ENCODE measurements around the gene KATNB1. TPM values are rescaled to one million over a fixed set of nuclear protein-coding genes. Genes with fewer than 3 reads are reported as not detected.

Gene KATNB1
- total RNA-seq, 2 experiments from 2014 or later = 37.4 to 43.5 TPM

DNA sequence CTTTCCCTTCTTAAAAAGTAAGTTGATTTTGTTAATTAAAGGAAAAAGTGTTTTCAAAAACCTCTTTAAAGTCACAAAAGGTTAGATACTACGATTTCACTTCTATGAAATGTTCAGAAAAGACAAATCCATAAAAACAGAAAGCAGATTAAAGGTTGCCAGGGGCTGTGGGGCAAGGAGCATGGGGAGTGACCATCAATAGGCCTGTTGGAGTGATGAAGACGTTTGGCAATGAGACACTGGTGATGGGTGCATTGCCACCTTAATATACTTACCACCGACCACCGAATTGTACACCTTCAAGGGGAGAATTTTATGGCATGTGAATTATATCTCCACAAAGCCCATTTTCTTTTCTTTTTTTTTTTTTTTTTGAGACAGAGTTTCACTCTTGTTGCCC, 47.5 kb downstream of the KATNB1 start:
- no TSS peak for BruUV-seq (replicated peaks)
- H3K9me3 ChIP-seq (ENCODE audit: low read length) = no peaks in the 10 kb centered on the region
- no peak overlapping the region for H3K4me3 ChIP-seq (ENCODE audit: low read depth, low read length, poor library complexity, severe bottlenecking)
- H3K79me2 ChIP-seq (ENCODE audit: insufficient read depth, low read depth, low read length) = no peaks in the 10 kb centered on the region
- no peaks in the 10 kb centered on the region for H4K20me1 ChIP-seq (ENCODE audit: insufficient read depth, low read length)
- POLR2A ChIA-PET = no interaction called here
- no peak for DNase-seq (ENCODE audit: low spot score)
- no peak overlapping the region for H2AFZ ChIP-seq (ENCODE audit: low read length)
- intact Hi-C loops (cut with micrococcal nuclease; ENCODE audit: unreplicated experiment) = no loop called here
- no peak overlapping the region for H3K4me2 ChIP-seq (ENCODE audit: low read length)
- H3K4me1 ChIP-seq (ENCODE audit: insufficient read depth, low read length, poor library complexity, severe bottlenecking) = no peaks in the 10 kb centered on the region
- CTCF ChIA-PET (ENCODE audit: unreplicated experiment) = no interaction called here
- TF ChIP-seq, protein P1, sequence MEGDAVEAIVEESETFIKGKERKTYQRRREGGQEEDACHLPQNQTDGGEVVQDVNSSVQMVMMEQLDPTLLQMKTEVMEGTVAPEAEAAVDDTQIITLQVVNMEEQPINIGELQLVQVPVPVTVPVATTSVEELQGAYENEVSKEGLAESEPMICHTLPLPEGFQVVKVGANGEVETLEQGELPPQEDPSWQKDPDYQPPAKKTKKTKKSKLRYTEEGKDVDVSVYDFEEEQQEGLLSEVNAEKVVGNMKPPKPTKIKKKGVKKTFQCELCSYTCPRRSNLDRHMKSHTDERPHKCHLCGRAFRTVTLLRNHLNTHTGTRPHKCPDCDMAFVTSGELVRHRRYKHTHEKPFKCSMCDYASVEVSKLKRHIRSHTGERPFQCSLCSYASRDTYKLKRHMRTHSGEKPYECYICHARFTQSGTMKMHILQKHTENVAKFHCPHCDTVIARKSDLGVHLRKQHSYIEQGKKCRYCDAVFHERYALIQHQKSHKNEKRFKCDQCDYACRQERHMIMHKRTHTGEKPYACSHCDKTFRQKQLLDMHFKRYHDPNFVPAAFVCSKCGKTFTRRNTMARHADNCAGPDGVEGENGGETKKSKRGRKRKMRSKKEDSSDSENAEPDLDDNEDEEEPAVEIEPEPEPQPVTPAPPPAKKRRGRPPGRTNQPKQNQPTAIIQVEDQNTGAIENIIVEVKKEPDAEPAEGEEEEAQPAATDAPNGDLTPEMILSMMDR (conservative IDR thresholded peaks at IDR 0.05; ENCODE audit: low read length) = no peak
- TF ChIP-seq EZH2phosphoT487 (IDR thresholded peaks at IDR 0.05; ENCODE audit: borderline replicate concordance, low read depth, low read length) = no peak
- H3K27ac ChIP-seq (ENCODE audit: low read depth, low read length, poor library complexity, severe bottlenecking) = no peak overlapping the region
- no peaks in the 10 kb centered on the region for H3K9me2 ChIP-seq (ENCODE audit: insufficient read depth, low read length)
- no peaks in the 10 kb centered on the region for H3K36me3 ChIP-seq (ENCODE audit: insufficient read depth, low read length)

DNA sequence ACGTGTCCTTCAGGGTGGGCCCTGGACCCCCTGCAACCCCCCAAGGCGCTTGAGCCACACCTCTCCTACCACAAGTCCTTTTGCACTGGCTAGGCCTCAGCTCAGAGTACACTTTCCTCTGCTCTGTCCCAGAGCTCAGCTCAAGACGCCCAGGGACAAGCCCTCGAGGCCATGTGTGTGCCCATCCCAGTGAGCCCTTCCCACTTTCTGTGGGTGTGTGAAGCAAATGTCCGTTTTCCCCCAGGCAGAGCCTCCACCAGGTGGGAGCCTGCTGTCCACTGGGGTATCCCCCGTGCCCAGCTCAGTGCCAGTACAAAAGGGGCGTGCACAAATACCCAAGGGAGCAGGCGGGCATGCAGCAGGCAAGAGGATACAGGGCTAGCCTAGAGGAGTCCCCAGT, 48.3 kb downstream of the KATNB1 start:
- CTCF ChIA-PET (ENCODE audit: unreplicated experiment) = no interaction called here
- intact Hi-C loops (cut with micrococcal nuclease; ENCODE audit: unreplicated experiment) = no loop called here

GRCh38 chr16:57784334-57784733, 48.8 kb downstream of the KATNB1 start:
- no TSS peak for BruUV-seq (replicated peaks)
- no peak for DNase-seq (ENCODE audit: low spot score)
- Histone ChIP-seq H2AFZ (ENCODE audit: low read length) (no peak overlapping the region), H3K9me2 (ENCODE audit: insufficient read depth, low read length) (no peaks in the 10 kb centered on the region), H3K27ac (ENCODE audit: low read depth, low read length, poor library complexity, severe bottlenecking) (no peak overlapping the region), H3K4me2 (ENCODE audit: low read length) (no peak overlapping the region), H3K4me1 (ENCODE audit: insufficient read depth, low read length, poor library complexity, severe bottlenecking) (no peaks in the 10 kb centered on the region), H3K9me3 (ENCODE audit: low read length) (no peaks in the 10 kb centered on the region), H3K4me3 (ENCODE audit: low read depth, low read length, poor library complexity, severe bottlenecking) (no peak overlapping the region), H4K20me1 (ENCODE audit: insufficient read depth, low read length) (no peaks in the 10 kb centered on the region), H3K79me2 (ENCODE audit: insufficient read depth, low read depth, low read length) (no peaks in the 10 kb centered on the region), H3K36me3 (ENCODE audit: insufficient read depth, low read length) (no peaks in the 10 kb centered on the region)
- ChIA-PET CTCF (ENCODE audit: unreplicated experiment) (no interaction called here), POLR2A (no interaction called here)
- no peak for TF ChIP-seq EZH2phosphoT487 (IDR thresholded peaks at IDR 0.05; ENCODE audit: borderline replicate concordance, low read depth, low read length)
- intact Hi-C loops (cut with micrococcal nuclease; ENCODE audit: unreplicated experiment) = no loop called here

More for the DNA sequence above, 48.3 kb downstream of the KATNB1 start:
- POLR2A ChIA-PET = no interaction called here
- no peaks in the 10 kb centered on the region for H4K20me1 ChIP-seq (ENCODE audit: insufficient read depth, low read length)
- H3K4me1 ChIP-seq (ENCODE audit: insufficient read depth, low read length, poor library complexity, severe bottlenecking) = no peaks in the 10 kb centered on the region
- H3K9me3 ChIP-seq (ENCODE audit: low read length) = no peaks in the 10 kb centered on the region
- no peak overlapping the region for H3K4me3 ChIP-seq (ENCODE audit: low read depth, low read length, poor library complexity, severe bottlenecking)
- H2AFZ ChIP-seq (ENCODE audit: low read length) = no peak overlapping the region
- TF ChIP-seq, protein P1 (conservative IDR thresholded peaks at IDR 0.05; ENCODE audit: low read length) = no peak
- TF ChIP-seq EZH2phosphoT487 (IDR thresholded peaks at IDR 0.05; ENCODE audit: borderline replicate concordance, low read depth, low read length) = no peak
- H3K36me3 ChIP-seq (ENCODE audit: insufficient read depth, low read length) = no peaks in the 10 kb centered on the region
- no peak for DNase-seq (ENCODE audit: low spot score)
- BruUV-seq (replicated peaks) = no TSS peak
- no peaks in the 10 kb centered on the region for H3K9me2 ChIP-seq (ENCODE audit: insufficient read depth, low read length)
- H3K79me2 ChIP-seq (ENCODE audit: insufficient read depth, low read depth, low read length) = no peaks in the 10 kb centered on the region
- H3K27ac ChIP-seq (ENCODE audit: low read depth, low read length, poor library complexity, severe bottlenecking) = no peak overlapping the region
- H3K4me2 ChIP-seq (ENCODE audit: low read length) = no peak overlapping the region

Measured in OCI-LY7 (cell line).